GM12865 (cell line): Measurements from ENCODE around the gene TBCD.

Experiments
- DNase-seq: peaks from one replicate; pipeline ENCODE4 v3.0.0; 2010; ENCODE audit warnings: low read depth
- H3K4me3 ChIP-seq: 2 replicates; pipeline ENCODE4 v1.5.1; 2011; ENCODE audit warnings: mild to moderate bottlenecking, low read depth, low read length, control low read depth
- TF ChIP-seq, protein P1 (sequence below): IDR thresholded peaks from 2 replicates; pipeline ENCODE4 v1.5.1; 2011; ENCODE audit warnings: low read length, control low read depth, low read depth, inconsistent platforms; ENCODE audit not compliant: insufficient read depth; ENCODE audit errors: missing control alignments

The TBCD gene

DNA sequence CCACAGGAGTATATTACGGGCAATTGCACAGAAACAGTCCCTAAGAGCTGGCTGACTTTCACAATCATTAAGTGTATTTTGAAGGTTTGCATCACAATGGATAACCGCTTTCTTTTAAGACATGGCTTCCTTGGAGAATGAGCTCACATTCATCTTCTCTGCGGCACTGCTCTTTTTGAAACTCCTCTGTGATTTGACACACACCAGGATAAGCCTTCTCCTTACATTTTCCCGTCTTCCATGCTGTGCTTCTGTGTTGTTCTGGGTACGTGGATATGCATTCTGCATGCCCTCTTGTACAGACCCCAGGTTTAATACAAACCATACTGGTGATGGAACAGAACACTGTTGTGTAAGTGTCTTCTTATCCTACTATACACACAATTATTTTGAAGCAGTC lies 238.0 kb downstream of the TBCD start:
- H3K4me3 ChIP-seq, result no peak overlapping the region
- no peak for DNase-seq
- TF ChIP-seq, protein P1, sequence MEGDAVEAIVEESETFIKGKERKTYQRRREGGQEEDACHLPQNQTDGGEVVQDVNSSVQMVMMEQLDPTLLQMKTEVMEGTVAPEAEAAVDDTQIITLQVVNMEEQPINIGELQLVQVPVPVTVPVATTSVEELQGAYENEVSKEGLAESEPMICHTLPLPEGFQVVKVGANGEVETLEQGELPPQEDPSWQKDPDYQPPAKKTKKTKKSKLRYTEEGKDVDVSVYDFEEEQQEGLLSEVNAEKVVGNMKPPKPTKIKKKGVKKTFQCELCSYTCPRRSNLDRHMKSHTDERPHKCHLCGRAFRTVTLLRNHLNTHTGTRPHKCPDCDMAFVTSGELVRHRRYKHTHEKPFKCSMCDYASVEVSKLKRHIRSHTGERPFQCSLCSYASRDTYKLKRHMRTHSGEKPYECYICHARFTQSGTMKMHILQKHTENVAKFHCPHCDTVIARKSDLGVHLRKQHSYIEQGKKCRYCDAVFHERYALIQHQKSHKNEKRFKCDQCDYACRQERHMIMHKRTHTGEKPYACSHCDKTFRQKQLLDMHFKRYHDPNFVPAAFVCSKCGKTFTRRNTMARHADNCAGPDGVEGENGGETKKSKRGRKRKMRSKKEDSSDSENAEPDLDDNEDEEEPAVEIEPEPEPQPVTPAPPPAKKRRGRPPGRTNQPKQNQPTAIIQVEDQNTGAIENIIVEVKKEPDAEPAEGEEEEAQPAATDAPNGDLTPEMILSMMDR, result no peak

DNA sequence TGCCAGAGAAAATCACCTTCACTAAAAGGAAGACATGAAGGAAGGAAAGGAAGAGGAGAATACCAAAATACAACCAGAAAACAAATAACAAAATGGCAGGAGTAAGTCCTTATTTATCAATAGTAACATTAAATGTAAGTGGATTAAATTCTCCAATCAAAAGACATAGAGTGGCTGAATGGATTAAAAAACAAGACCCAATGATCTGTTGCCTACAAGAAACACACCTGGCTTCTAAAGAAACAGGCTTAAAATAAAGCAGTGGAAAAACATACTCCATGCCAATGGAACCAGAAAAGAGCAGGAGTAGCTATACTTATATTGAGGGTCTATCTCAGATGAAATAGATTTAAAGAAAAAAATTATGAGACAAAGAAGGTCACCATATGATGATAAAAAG lies 241.1 kb downstream of the TBCD start:
- DNase-seq, result no peak
- no peak overlapping the region for H3K4me3 ChIP-seq
- TF ChIP-seq, protein P1, result no peak
